HEK293T (cell line): ENCODE results near the gene TEX2.

Experiments
- ARNT ChIP-seq: fragments of 450-650 bp; IDR thresholded peaks from 2 replicates; pipeline ENCODE4 v1.6.1; 2017; ENCODE audit warnings: mild to moderate bottlenecking
- BHLHE40 ChIP-seq: fragments of 450-650 bp; IDR thresholded peaks from 2 replicates; pipeline ENCODE4 v1.6.1; 2016; ENCODE audit warnings: mild to moderate bottlenecking, moderate library complexity, borderline replicate concordance
- CTBP1 ChIP-seq: fragments of 450-650 bp; IDR thresholded peaks from 2 replicates; pipeline ENCODE4 v1.6.1; 2016; ENCODE audit warnings: borderline replicate concordance
- ELF4 ChIP-seq: fragments of 450-650 bp; IDR thresholded peaks from 2 replicates; pipeline ENCODE4 v1.6.1; 2017; ENCODE audit warnings: antibody characterized with exemption
- FOXA1 ChIP-seq: fragments of 450-650 bp; IDR thresholded peaks from 2 replicates; pipeline ENCODE4 v1.6.1; 2016; ENCODE audit warnings: mild to moderate bottlenecking
- FOXK2 ChIP-seq: fragments of 450-650 bp; IDR thresholded peaks from 2 replicates; pipeline ENCODE4 v1.6.1; 2016; ENCODE audit warnings: mild to moderate bottlenecking
- FOXM1 ChIP-seq: fragments of 450-650 bp; IDR thresholded peaks from 2 replicates; pipeline ENCODE4 v1.6.1; 2017; ENCODE audit warnings: mild to moderate bottlenecking, borderline replicate concordance
- HDGF ChIP-seq: fragments of 450-650 bp; IDR thresholded peaks from 2 replicates; pipeline ENCODE4 v1.6.1; 2017; ENCODE audit warnings: antibody characterized with exemption, borderline replicate concordance
- L3MBTL2 ChIP-seq: fragments of 450-650 bp; conservative IDR thresholded peaks from 2 replicates; pipeline ENCODE4 v1.6.1; 2016; ENCODE audit warnings: mild to moderate bottlenecking
- NFRKB ChIP-seq: fragments of 450-650 bp; IDR thresholded peaks from 2 replicates; pipeline ENCODE4 v1.6.1; 2016; ENCODE audit warnings: mild to moderate bottlenecking, moderate library complexity
- PKNOX1 ChIP-seq: fragments of 450-650 bp; IDR thresholded peaks from 2 replicates; pipeline ENCODE4 v1.6.1; 2016
- SP1 ChIP-seq: fragments of 450-650 bp; IDR thresholded peaks from 2 replicates; pipeline ENCODE4 v1.6.1; 2017
- SUZ12 ChIP-seq: fragments of 450-650 bp; IDR thresholded peaks from 2 replicates; pipeline ENCODE4 v1.6.1; 2016; ENCODE audit warnings: mild to moderate bottlenecking

- no peak for TF ChIP-seq NFRKB
- TF ChIP-seq FOXA1: no peak
- no peak for TF ChIP-seq SP1
- no peak for TF ChIP-seq L3MBTL2
- no peak for TF ChIP-seq FOXM1
- TF ChIP-seq ARNT: no peak
- no peak for TF ChIP-seq PKNOX1
- no peak for TF ChIP-seq HDGF
- no peak for TF ChIP-seq CTBP1
- TF ChIP-seq FOXK2: no peak
- no peak for TF ChIP-seq SUZ12
- TF ChIP-seq ELF4: no peak
- TF ChIP-seq BHLHE40: no peak
Observed at GRCh38 chr17:64259426-64259825, 3.6 kb downstream of the TEX2 start.
